Type B pancreatic cell (in vitro differentiated cells): ENCODE measurements around the gene TMEM259. TPM values are rescaled to one million over a fixed set of nuclear protein-coding genes. Genes with fewer than 3 reads are reported as not detected.

Experiments
- DNase-seq: peaks from one replicate; pipeline ENCODE4 v3.0.0; 2021; ENCODE audit warnings: mixed read lengths; ENCODE audit not compliant: unreplicated experiment; ENCODE audit errors: extremely low spot score
- H3K27ac Mint-ChIP-seq: 2 replicates; pipeline ENCODE4 v1.8.0; 2021; ENCODE audit warnings: mild to moderate bottlenecking, mixed read lengths
- H3K27me3 Mint-ChIP-seq: 2 replicates; pipeline ENCODE4 v1.8.0; 2021; ENCODE audit warnings: mixed read lengths
- H3K36me3 Mint-ChIP-seq: 2 replicates; pipeline ENCODE4 v1.8.0; 2021; ENCODE audit warnings: mixed read lengths
- H3K4me1 Mint-ChIP-seq: one replicate; pipeline ENCODE4 v1.8.0; 2021; ENCODE audit warnings: mixed read lengths; ENCODE audit not compliant: unreplicated experiment
- H3K4me3 Mint-ChIP-seq: 2 replicates; pipeline ENCODE4 v1.8.0; 2021; ENCODE audit warnings: mild to moderate bottlenecking, mixed read lengths
- H3K9me3 Mint-ChIP-seq: 2 replicates; pipeline ENCODE4 v1.8.0; 2021; ENCODE audit warnings: mixed read lengths
- CTCF ChIP-seq: fragments of 200-600 bp; sonication (generic); conservative IDR thresholded peaks from 2 replicates; pipeline ENCODE4 v1.5.0; 2021; ENCODE audit warnings: antibody characterized with exemption, mild to moderate bottlenecking
- total RNA-seq: library from RNA; stranded (reverse); gene quantifications from 2 replicates; pipeline ENCODE4 v1.2.1, GENCODE V29; 2021; ENCODE audit warnings: low replicate concordance

TMEM259 gene
- total RNA-seq, 1 donor from 2014 or later = 173 TPM

GRCh38 chr19:988510-988909 is 32.4 kb downstream of the TMEM259 start:
- H3K27me3 Mint-ChIP-seq = no peaks in the 10 kb centered on the region
- no peak for TF ChIP-seq CTCF
- H3K9me3 Mint-ChIP-seq = no peaks in the 10 kb centered on the region
- peaks cover 3% of the 10 kb centered on the region for H3K36me3 Mint-ChIP-seq
- DNase-seq = no peak
- no peak overlapping the region for H3K4me3 Mint-ChIP-seq
- peaks cover 6% of the 10 kb centered on the region for H3K4me1 Mint-ChIP-seq
- H3K27ac Mint-ChIP-seq = no peak overlapping the region

GRCh38 chr19:988081-988480 is 32.8 kb downstream of the TMEM259 start:
- H3K9me3 Mint-ChIP-seq = no peaks in the 10 kb centered on the region
- peaks cover 3% of the 10 kb centered on the region for H3K36me3 Mint-ChIP-seq
- peaks cover 6% of the 10 kb centered on the region for H3K4me1 Mint-ChIP-seq
- no peaks in the 10 kb centered on the region for H3K27me3 Mint-ChIP-seq
- no peak for TF ChIP-seq CTCF
- no peak overlapping the region for H3K4me3 Mint-ChIP-seq
- H3K27ac Mint-ChIP-seq = no peak overlapping the region
- no peak for DNase-seq

- no peak for DNase-seq
- H3K4me1 Mint-ChIP-seq = peaks cover 6% of the 10 kb centered on the region
- H3K27me3 Mint-ChIP-seq = no peaks in the 10 kb centered on the region
- TF ChIP-seq CTCF = no peak
- no peak overlapping the region for H3K27ac Mint-ChIP-seq
- no peak overlapping the region for H3K4me3 Mint-ChIP-seq
- H3K36me3 Mint-ChIP-seq = no peaks in the 10 kb centered on the region
- no peaks in the 10 kb centered on the region for H3K9me3 Mint-ChIP-seq
Measured at GRCh38 chr19:986083-986482, 34.8 kb downstream of the TMEM259 start.

GRCh38 chr19:984165-984967 is 36.6 kb downstream of the TMEM259 start, which contains the start of gene WDR18:
Gene WDR18, plus strand, starts transcription at chr19:984345. Its CDS starts 9 bp downstream, at chr19:984354.
- no peaks in the 10 kb centered on the region for H3K9me3 Mint-ChIP-seq
- H3K27me3 Mint-ChIP-seq = no peaks in the 10 kb centered on the region
- DNase-seq = peak; percentile 93

GRCh38 chr19:982567-983170 is 38.3 kb downstream of the TMEM259 start:
- Mint-ChIP-seq H3K27me3 (no peaks in the 10 kb centered on the region), H3K36me3 (no peaks in the 10 kb centered on the region), H3K9me3 (no peaks in the 10 kb centered on the region), H3K4me3 (peak overlapping the region; percentile 71), H3K27ac (no peak overlapping the region), H3K4me1 (peaks cover 6% of the 10 kb centered on the region)
- peak; percentile 90 for DNase-seq
- peak; percentile 99 for TF ChIP-seq CTCF

More at GRCh38 chr19:984165-984967, 36.6 kb downstream of the TMEM259 start, which contains the start of gene WDR18:
- peak; percentile 34 for TF ChIP-seq CTCF
- H3K27ac Mint-ChIP-seq = peak within 1 kb of the TSS; percentile 84
- peaks cover 6% of the 10 kb centered on the region for H3K4me1 Mint-ChIP-seq
- H3K4me3 Mint-ChIP-seq = peak within 1 kb of the TSS; percentile 94
- no peaks in the 10 kb centered on the region for H3K36me3 Mint-ChIP-seq
